HEK293 (cell line): ENCODE measurements around the gene ZRANB1.

Experiments used
- CTCF ChIA-PET: fragments of 350-600 bp; formaldehyde crosslinking; extraction: SDS; loops from one replicate; lab custom pipeline; 2021; ENCODE audit warnings: antibody characterized with exemption; lab: Yijun Ruan, JAX
- POLR2A ChIA-PET: fragments of 300-600 bp; formaldehyde crosslinking; extraction: SDS; loops from one replicate; lab custom pipeline; 2020; ENCODE audit warnings: antibody characterized with exemption, inconsistent platforms; lab: Yijun Ruan, JAX
- H3K27ac ChIP-seq: fragments of 200-500 bp; sonication (Bioruptor generic); 2 replicates; pipeline ENCODE4 v1.5.1; 2014; ENCODE audit warnings: low read depth, low read length, control low read depth, inconsistent platforms; ENCODE audit errors: extremely low read depth
- H3K36me3 ChIP-seq, 2 experiments: fragments of 200-500 bp in 1 of 2; sonication (Bioruptor generic) in 1 of 2; 1 replicate in 1 of 2; 2 replicates in 1 of 2; pipeline ENCODE4 v1.5.1; 2014 to 2017; ENCODE audit warnings: inconsistent platforms in 2 of 2, low read length in 2 of 2; ENCODE audit not compliant: control insufficient read depth in 2 of 2, insufficient read depth in 1 of 2
- H3K4me1 ChIP-seq: fragments of 200-500 bp; sonication (Bioruptor generic); 2 replicates; pipeline ENCODE4 v1.5.1; 2014; ENCODE audit warnings: mild to moderate bottlenecking, low read length, inconsistent platforms; ENCODE audit not compliant: control insufficient read depth, insufficient read depth
- H3K4me3 ChIP-seq: 2 replicates; pipeline ENCODE4 v1.5.1; 2011; ENCODE audit warnings: low read depth, mild to moderate bottlenecking, control low read depth, low read length, moderate library complexity
- H3K9me3 ChIP-seq: fragments of 200-500 bp; sonication (Bioruptor generic); 2 replicates; pipeline ENCODE4 v1.5.1; 2014; ENCODE audit warnings: low read depth, low read length, inconsistent platforms; ENCODE audit not compliant: control insufficient read depth, insufficient read depth
- CTCF ChIP-seq: fragments of 450-650 bp; formaldehyde crosslinking; IDR thresholded peaks from 2 replicates; pipeline ENCODE4 v1.5.1; 2016; ENCODE audit warnings: missing biosample characterization, missing genetic modification characterization
- FEZF1 ChIP-seq: fragments of 450-650 bp; formaldehyde crosslinking; IDR thresholded peaks from 2 replicates; pipeline ENCODE4 v1.5.1; 2016; ENCODE audit warnings: missing biosample characterization, missing genetic modification characterization
- GFI1B ChIP-seq: fragments of 450-650 bp; formaldehyde crosslinking; IDR thresholded peaks from 2 replicates; pipeline ENCODE4 v1.5.1; 2016; ENCODE audit warnings: missing biosample characterization, missing genetic modification characterization
- GLIS1 ChIP-seq: fragments of 450-650 bp; formaldehyde crosslinking; IDR thresholded peaks from 2 replicates; pipeline ENCODE4 v1.5.1; 2016; ENCODE audit warnings: missing biosample characterization, missing genetic modification characterization
- IKZF3 ChIP-seq: fragments of 450-650 bp; IDR thresholded peaks from 2 replicates; pipeline ENCODE4 v1.5.0; 2018; ENCODE audit warnings: missing biosample characterization, mild to moderate bottlenecking, missing genetic modification characterization, moderate library complexity
- KLF16 ChIP-seq: fragments of 450-650 bp; formaldehyde crosslinking; IDR thresholded peaks from 2 replicates; pipeline ENCODE4 v1.5.1; 2017; ENCODE audit warnings: missing biosample characterization, missing genetic modification characterization
- KLF8 ChIP-seq: fragments of 450-650 bp; formaldehyde crosslinking; IDR thresholded peaks from 2 replicates; pipeline ENCODE4 v1.5.1; 2016; ENCODE audit warnings: missing biosample characterization, missing genetic modification characterization
- MZF1 ChIP-seq: fragments of 450-650 bp; formaldehyde crosslinking; IDR thresholded peaks from 2 replicates; pipeline ENCODE4 v1.5.1; 2017; ENCODE audit warnings: missing biosample characterization, missing genetic modification characterization, borderline replicate concordance
- SCRT2 ChIP-seq: fragments of 450-650 bp; formaldehyde crosslinking; IDR thresholded peaks from 2 replicates; pipeline ENCODE4 v1.5.1; 2016; ENCODE audit warnings: missing biosample characterization, missing genetic modification characterization
- SP7 ChIP-seq: fragments of 450-650 bp; formaldehyde crosslinking; IDR thresholded peaks from 2 replicates; pipeline ENCODE4 v1.5.1; 2016; ENCODE audit warnings: missing biosample characterization, missing genetic modification characterization
- TCF7L2 ChIP-seq: IDR thresholded peaks from 2 replicates; pipeline ENCODE4 v1.6.1; 2011; ENCODE audit warnings: low read depth, mild to moderate bottlenecking, inconsistent platforms, low read length, moderate library complexity, borderline replicate concordance
- ZBTB17 ChIP-seq: fragments of 450-650 bp; formaldehyde crosslinking; IDR thresholded peaks from 2 replicates; pipeline ENCODE4 v1.5.1; 2016; ENCODE audit warnings: missing biosample characterization, missing genetic modification characterization
- ZBTB44 ChIP-seq: fragments of 450-650 bp; IDR thresholded peaks from 2 replicates; pipeline ENCODE4 v1.5.1; 2018; ENCODE audit warnings: missing biosample characterization, mild to moderate bottlenecking, missing genetic modification characterization
- ZBTB7A ChIP-seq: fragments of 450-650 bp; formaldehyde crosslinking; IDR thresholded peaks from 2 replicates; pipeline ENCODE4 v1.5.1; 2016; ENCODE audit warnings: low read depth, missing biosample characterization, missing genetic modification characterization
- ZBTB8A ChIP-seq: fragments of 450-650 bp; formaldehyde crosslinking; IDR thresholded peaks from 2 replicates; pipeline ENCODE4 v1.5.1; 2016; ENCODE audit warnings: missing biosample characterization, missing genetic modification characterization
- ZNF138 ChIP-seq: fragments of 450-650 bp; formaldehyde crosslinking; IDR thresholded peaks from 2 replicates; pipeline ENCODE4 v1.5.1; 2016; ENCODE audit warnings: missing biosample characterization, missing genetic modification characterization, borderline replicate concordance
- ZNF16 ChIP-seq: fragments of 450-650 bp; formaldehyde crosslinking; IDR thresholded peaks from 2 replicates; pipeline ENCODE4 v1.5.1; 2016; ENCODE audit warnings: low read depth, missing biosample characterization, missing genetic modification characterization
- ZNF211 ChIP-seq: fragments of 450-650 bp; formaldehyde crosslinking; IDR thresholded peaks from 2 replicates; pipeline ENCODE4 v1.5.1; 2016; ENCODE audit warnings: low read depth, missing biosample characterization, missing genetic modification characterization
- ZNF280C ChIP-seq: fragments of 450-650 bp; formaldehyde crosslinking; IDR thresholded peaks from 2 replicates; pipeline ENCODE4 v1.5.1; 2016; ENCODE audit warnings: missing biosample characterization, missing genetic modification characterization
- ZNF324 ChIP-seq: fragments of 450-650 bp; formaldehyde crosslinking; IDR thresholded peaks from 2 replicates; pipeline ENCODE4 v1.5.1; 2016; ENCODE audit warnings: missing biosample characterization, missing genetic modification characterization
- ZNF416 ChIP-seq: fragments of 450-650 bp; formaldehyde crosslinking; IDR thresholded peaks from 2 replicates; pipeline ENCODE4 v1.5.1; 2016; ENCODE audit warnings: missing biosample characterization, missing genetic modification characterization
- ZNF529 ChIP-seq: fragments of 450-650 bp; formaldehyde crosslinking; IDR thresholded peaks from 2 replicates; pipeline ENCODE4 v1.5.1; 2017; ENCODE audit warnings: missing genetic modification characterization, missing biosample characterization; ENCODE audit not compliant: insufficient replicate concordance
- ZNF555 ChIP-seq: fragments of 450-650 bp; formaldehyde crosslinking; conservative IDR thresholded peaks from 2 replicates; pipeline ENCODE4 v1.5.1; 2017; ENCODE audit warnings: missing biosample characterization, mild to moderate bottlenecking, missing genetic modification characterization, inconsistent platforms
- ZNF561 ChIP-seq: fragments of 450-650 bp; IDR thresholded peaks from 2 replicates; pipeline ENCODE4 v1.5.1; 2018; ENCODE audit warnings: missing biosample characterization, missing genetic modification characterization, borderline replicate concordance
- ZNF621 ChIP-seq: fragments of 450-650 bp; formaldehyde crosslinking; IDR thresholded peaks from 2 replicates; pipeline ENCODE4 v1.5.1; 2017; ENCODE audit warnings: missing biosample characterization, missing genetic modification characterization
- ZNF626 ChIP-seq: fragments of 450-650 bp; sonication (Bioruptor Pico); formaldehyde crosslinking; IDR thresholded peaks from 2 replicates; pipeline ENCODE4 v1.5.1; 2018; ENCODE audit warnings: missing biosample characterization, missing genetic modification characterization, inconsistent platforms
- ZNF776 ChIP-seq: fragments of 450-650 bp; formaldehyde crosslinking; IDR thresholded peaks from 2 replicates; pipeline ENCODE4 v1.5.0; 2017; ENCODE audit warnings: missing biosample characterization, missing genetic modification characterization, borderline replicate concordance
- ZXDB ChIP-seq: fragments of 450-650 bp; formaldehyde crosslinking; IDR thresholded peaks from 2 replicates; pipeline ENCODE4 v1.5.1; 2016; ENCODE audit warnings: missing biosample characterization, missing genetic modification characterization
- TF ChIP-seq, protein P1 (sequence below): fragments of 450-650 bp; formaldehyde crosslinking; IDR thresholded peaks from 2 replicates; pipeline ENCODE4 v1.5.1; 2016; ENCODE audit warnings: missing biosample characterization, missing genetic modification characterization
- TF ChIP-seq, protein P2 (sequence below): fragments of 450-650 bp; formaldehyde crosslinking; IDR thresholded peaks from 2 replicates; pipeline ENCODE4 v1.5.1; 2016; ENCODE audit warnings: missing biosample characterization, missing genetic modification characterization

ZRANB1 gene

GRCh38 chr10:124952123-124952522 lies 10.2 kb downstream of the ZRANB1 start:
- Histone ChIP-seq H3K9me3 (no peaks in the 10 kb centered on the region), H3K36me3 (no peaks in the 10 kb centered on the region; a peak in 1 of 3 replicates), H3K4me1 (peaks cover 23% of the 10 kb centered on the region), H3K27ac (0 out of 2 replicates have a peak overlapping the region, but pooled peaks have one; percentile 39), H3K4me3 (no peak overlapping the region)
- ChIA-PET CTCF (interaction anchor here (0.6 to 0.8 kb wide), 2 partner anchors 39 to 740 kb away, joined by 3 to 4 read pairs; no protein-coding TSS in a partner anchor), POLR2A (no interaction called here)
- no peak for TF ChIP-seq SCRT2
- TF ChIP-seq ZNF416 (tag by site-specific recombination), result no peak
- TF ChIP-seq ZNF211 (tag by site-specific recombination), result no peak
- TF ChIP-seq CTCF (tag by site-specific recombination), result no peak
- peak; percentile 31; the same call in 1 of the 2 replicates for TF ChIP-seq ZBTB44
- TF ChIP-seq ZNF561 (tag by site-specific recombination), result 0 out of 2 replicates have a peak, but pooled peaks have one; percentile 25
- TF ChIP-seq MZF1, result peak; percentile 37; the same call in 1 of the 2 replicates
- peak; percentile 58 for TF ChIP-seq ZBTB8A (tag by site-specific recombination)
- TF ChIP-seq ZNF776 (tag by site-specific recombination), result no peak
- no peak for TF ChIP-seq ZNF138 (tag by site-specific recombination)
- no peak for TF ChIP-seq ZNF621
- TF ChIP-seq, protein P1, sequence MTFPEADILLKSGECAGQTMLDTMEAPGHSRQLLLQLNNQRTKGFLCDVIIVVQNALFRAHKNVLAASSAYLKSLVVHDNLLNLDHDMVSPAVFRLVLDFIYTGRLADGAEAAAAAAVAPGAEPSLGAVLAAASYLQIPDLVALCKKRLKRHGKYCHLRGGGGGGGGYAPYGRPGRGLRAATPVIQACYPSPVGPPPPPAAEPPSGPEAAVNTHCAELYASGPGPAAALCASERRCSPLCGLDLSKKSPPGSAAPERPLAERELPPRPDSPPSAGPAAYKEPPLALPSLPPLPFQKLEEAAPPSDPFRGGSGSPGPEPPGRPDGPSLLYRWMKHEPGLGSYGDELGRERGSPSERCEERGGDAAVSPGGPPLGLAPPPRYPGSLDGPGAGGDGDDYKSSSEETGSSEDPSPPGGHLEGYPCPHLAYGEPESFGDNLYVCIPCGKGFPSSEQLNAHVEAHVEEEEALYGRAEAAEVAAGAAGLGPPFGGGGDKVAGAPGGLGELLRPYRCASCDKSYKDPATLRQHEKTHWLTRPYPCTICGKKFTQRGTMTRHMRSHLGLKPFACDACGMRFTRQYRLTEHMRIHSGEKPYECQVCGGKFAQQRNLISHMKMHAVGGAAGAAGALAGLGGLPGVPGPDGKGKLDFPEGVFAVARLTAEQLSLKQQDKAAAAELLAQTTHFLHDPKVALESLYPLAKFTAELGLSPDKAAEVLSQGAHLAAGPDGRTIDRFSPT (tag by site-specific recombination), result peak; percentile 86
- TF ChIP-seq IKZF3 (tag by site-specific recombination), result peak; percentile 87
- TF ChIP-seq ZNF280C, result no peak
- peak; percentile 53; the same call in 1 of the 2 replicates for TF ChIP-seq GFI1B (tag by site-specific recombination)
- peak; percentile 72; the same call in 1 of the 2 replicates for TF ChIP-seq TCF7L2
- no peak for TF ChIP-seq ZBTB7A
- 0 out of 2 replicates have a peak, but pooled peaks have one; percentile 21 for TF ChIP-seq KLF8
- TF ChIP-seq, protein P2, sequence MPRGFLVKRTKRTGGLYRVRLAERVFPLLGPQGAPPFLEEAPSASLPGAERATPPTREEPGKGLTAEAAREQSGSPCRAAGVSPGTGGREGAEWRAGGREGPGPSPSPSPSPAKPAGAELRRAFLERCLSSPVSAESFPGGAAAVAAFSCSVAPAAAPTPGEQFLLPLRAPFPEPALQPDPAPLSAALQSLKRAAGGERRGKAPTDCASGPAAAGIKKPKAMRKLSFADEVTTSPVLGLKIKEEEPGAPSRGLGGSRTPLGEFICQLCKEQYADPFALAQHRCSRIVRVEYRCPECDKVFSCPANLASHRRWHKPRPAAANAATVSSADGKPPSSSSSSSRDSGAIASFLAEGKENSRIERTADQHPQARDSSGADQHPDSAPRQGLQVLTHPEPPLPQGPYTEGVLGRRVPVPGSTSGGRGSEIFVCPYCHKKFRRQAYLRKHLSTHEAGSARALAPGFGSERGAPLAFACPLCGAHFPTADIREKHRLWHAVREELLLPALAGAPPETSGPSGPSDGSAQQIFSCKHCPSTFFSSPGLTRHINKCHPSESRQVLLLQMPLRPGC, result 0 out of 2 replicates have a peak, but pooled peaks have one; percentile 47
- TF ChIP-seq KLF16 (tag by site-specific recombination), result 0 out of 2 replicates have a peak, but pooled peaks have one; percentile 66
- peak; percentile 89 for TF ChIP-seq FEZF1
- no peak for TF ChIP-seq ZNF555 (tag by site-specific recombination)
- TF ChIP-seq SP7 (tag by site-specific recombination), result peak; percentile 98
- TF ChIP-seq GLIS1, result peak; percentile 76
- TF ChIP-seq ZBTB17 (tag by site-specific recombination), result peak; percentile 77; the same call in 1 of the 2 replicates
- TF ChIP-seq ZNF529 (tag by site-specific recombination), result no peak
- peak; percentile 77 for TF ChIP-seq ZXDB (tag by site-specific recombination)
- no peak for TF ChIP-seq ZNF16
- TF ChIP-seq ZNF324, result no peak
- TF ChIP-seq ZNF626, result no peak
